HG02981 (cell line): ENCODE results near the gene TRIM32.

Experiments used
- ATAC-seq: cut with Tn5 transposase; IDR thresholded peaks from one replicate; pipeline ENCODE4 v1.9.1; 2021; ENCODE audit warnings: mild to moderate bottlenecking, moderate library complexity; ENCODE audit not compliant: unreplicated experiment

Gene TRIM32

GRCh38 chr9:116687074-116687753 is at the start of gene TRIM32:
Gene TRIM32, plus strand, starts transcription at chr9:116687305. Its CDS starts 10,438 bp downstream, at chr9:116697743.
- ATAC-seq = peak; percentile 99

- ATAC-seq = no peak
These were observed 47.8 kb upstream of the TRIM32 start for GRCh38 chr9:116639251-116639741.

- ATAC-seq = no peak
These were observed 45.6 kb upstream of the TRIM32 start for GRCh38 chr9:116641292-116642059.

GRCh38 chr9:116643691-116644090 is 43.4 kb upstream of the TRIM32 start:
- ATAC-seq = no peak

GRCh38 chr9:116644091-116644688 is 42.9 kb upstream of the TRIM32 start:
- ATAC-seq = no peak

- no peak for ATAC-seq
These were observed 40.2 kb upstream of the TRIM32 start for GRCh38 chr9:116646661-116647514.

GRCh38 chr9:116647515-116647809 is 39.6 kb upstream of the TRIM32 start:
- no peak for ATAC-seq

GRCh38 chr9:116653348-116654058 is 33.6 kb upstream of the TRIM32 start:
- ATAC-seq = no peak

- no peak for ATAC-seq
These were observed 33.1 kb upstream of the TRIM32 start for GRCh38 chr9:116654059-116654355.

- no peak for ATAC-seq
These were observed 30.6 kb upstream of the TRIM32 start for GRCh38 chr9:116656501-116656971.

GRCh38 chr9:116656977-116657376 is 30.1 kb upstream of the TRIM32 start:
- ATAC-seq = no peak

- no peak for ATAC-seq
These were observed 28.8 kb upstream of the TRIM32 start for GRCh38 chr9:116658265-116658664.

- peak; percentile 83 for ATAC-seq
These were observed 25.8 kb upstream of the TRIM32 start for GRCh38 chr9:116661037-116661954.

GRCh38 chr9:116662646-116663310 is 24.3 kb upstream of the TRIM32 start:
- no peak for ATAC-seq

GRCh38 chr9:116663581-116663980 is 23.5 kb upstream of the TRIM32 start:
- no peak for ATAC-seq

- no peak for ATAC-seq
These were observed 18.0 kb upstream of the TRIM32 start for GRCh38 chr9:116668970-116669695.

- no peak for ATAC-seq
These were observed 15.5 kb upstream of the TRIM32 start for GRCh38 chr9:116671605-116672004.

GRCh38 chr9:116673375-116673774 is 13.7 kb upstream of the TRIM32 start:
- ATAC-seq = no peak
